Endodermal cell (in vitro differentiated cells): ENCODE results near the gene PRR12. TPM values are rescaled to one million over a fixed set of nuclear protein-coding genes. Genes with fewer than 3 reads are reported as not detected.

Experiments
- DNase-seq: peaks from one replicate; pipeline ENCODE4 v3.0.0-alpha.2; 2017
- H3K27ac ChIP-seq: 2 replicates; pipeline ENCODE4 v1.5.1; 2013; ENCODE audit warnings: mild to moderate bottlenecking, low read depth, low read length, moderate library complexity
- H3K27me3 ChIP-seq: 2 replicates; pipeline ENCODE4 v1.6.1; 2013; ENCODE audit warnings: mild to moderate bottlenecking, low read length, moderate library complexity; ENCODE audit not compliant: insufficient read depth, control insufficient read depth, poor library complexity, severe bottlenecking
- H3K36me3 ChIP-seq: 2 replicates; pipeline ENCODE4 v1.7.0; 2013; ENCODE audit warnings: mild to moderate bottlenecking, low read length, moderate library complexity; ENCODE audit not compliant: control insufficient read depth, insufficient read depth
- H3K4me1 ChIP-seq: one replicate; pipeline ENCODE4 v1.7.0; 2013; ENCODE audit warnings: low read length; ENCODE audit not compliant: control insufficient read depth, insufficient read depth
- H3K4me3 ChIP-seq: 2 replicates; pipeline ENCODE4 v1.5.1; 2013; ENCODE audit warnings: mild to moderate bottlenecking, low read length, moderate library complexity
- H3K9ac ChIP-seq: 2 replicates; pipeline ENCODE4 v1.6.1; 2013; ENCODE audit warnings: mild to moderate bottlenecking, low read length, moderate library complexity; ENCODE audit not compliant: poor library complexity, severe bottlenecking; ENCODE audit errors: extremely low read depth
- H3K9me3 ChIP-seq: 2 replicates; pipeline ENCODE4 v1.6.1; 2013; ENCODE audit warnings: mild to moderate bottlenecking, low read length, moderate library complexity; ENCODE audit not compliant: control insufficient read depth
- H3K27ac Mint-ChIP-seq: 2 replicates; pipeline ENCODE4 v1.8.0; 2020; ENCODE audit warnings: mixed read lengths
- H3K27me3 Mint-ChIP-seq: 2 replicates; pipeline ENCODE4 v1.8.0; 2021; ENCODE audit warnings: mild to moderate bottlenecking, mixed read lengths; ENCODE audit not compliant: insufficient read depth
- H3K36me3 Mint-ChIP-seq: 2 replicates; pipeline ENCODE4 v1.8.0; 2020; ENCODE audit warnings: low read depth, mixed read lengths
- H3K4me1 Mint-ChIP-seq: 2 replicates; pipeline ENCODE4 v1.8.0; 2020; ENCODE audit warnings: mixed read lengths
- H3K4me3 Mint-ChIP-seq: 2 replicates; pipeline ENCODE4 v1.8.0; 2020; ENCODE audit warnings: mild to moderate bottlenecking, moderate library complexity, mixed read lengths
- H3K9me3 Mint-ChIP-seq: 2 replicates; pipeline ENCODE4 v1.8.0; 2020; ENCODE audit warnings: mild to moderate bottlenecking, mixed read lengths
- CTCF ChIP-seq: fragments of 200-600 bp; sonication (generic); conservative IDR thresholded peaks from 2 replicates; pipeline ENCODE4 v1.5.0; 2021; ENCODE audit warnings: antibody characterized with exemption, mild to moderate bottlenecking
- WGBS, 2 experiments: methylation state at CpG; one replicate each; pipeline versions ENCODE4 v1.1.5 to v1.1.7; 2013; ENCODE audit warnings: missing lambda C conversion rate in 2 of 2, mixed read lengths in 1 of 2; ENCODE audit not compliant: insufficient coverage in 1 of 2, insufficient read length in 1 of 2; 5-methylcytosine and 5-hydroxymethylcytosine counted together
- total RNA-seq, 2 donors: library from RNA; stranded (reverse); fragmentation: NEBNext Ultra II Directional in 1 of 2; extraction: Animal tissue kit (Norgen Biotek cat#: 25700) in 1 of 2; gene quantifications; 2 replicates in 1 of 2; 3 replicates in 1 of 2; pipeline ENCODE4 v1.2.1, GENCODE V29; 2021

PRR12 gene
- total RNA-seq, 2 donors from 2014 or later: 67.6 to 69.6 TPM

- no peak for TF ChIP-seq CTCF
- WGBS, 2 experiments: 97% methylated on average over 72 to 109 of the region's 110 CpGs
- Histone ChIP-seq H3K27ac (no peak overlapping the region), H3K4me3 (no peak overlapping the region), H3K4me1 (no peaks in the 10 kb centered on the region), H3K9ac (no peak overlapping the region), H3K36me3 (peaks cover 66% of the 10 kb centered on the region), H3K27me3 (no peaks in the 10 kb centered on the region), H3K9me3 (no peaks in the 10 kb centered on the region)
- Mint-ChIP-seq H3K4me3 (no peak overlapping the region), H3K9me3 (no peaks in the 10 kb centered on the region), H3K36me3 (peaks cover 57% of the 10 kb centered on the region), H3K27me3 (no peaks in the 10 kb centered on the region), H3K27ac (no peak overlapping the region), H3K4me1 (no peaks in the 10 kb centered on the region)
- DNase-seq: no peak
These were observed 61.0 kb downstream of the PRR12 start for GRCh38 chr19:49651820-49652550.

- no peak for DNase-seq
- 95 to 99% methylated on average over 30 to 58 of the region's 58 CpGs for WGBS, 2 experiments
- Histone ChIP-seq H3K9ac (no peak overlapping the region), H3K36me3 (peaks cover 64% of the 10 kb centered on the region), H3K27ac (no peak overlapping the region), H3K27me3 (no peaks in the 10 kb centered on the region), H3K4me1 (no peaks in the 10 kb centered on the region), H3K4me3 (no peak overlapping the region), H3K9me3 (no peaks in the 10 kb centered on the region)
- no peak for TF ChIP-seq CTCF
- no peak overlapping the region for H3K27ac Mint-ChIP-seq
- no peaks in the 10 kb centered on the region for H3K9me3 Mint-ChIP-seq
- no peaks in the 10 kb centered on the region for H3K4me1 Mint-ChIP-seq
- H3K36me3 Mint-ChIP-seq: peaks cover 61% of the 10 kb centered on the region
- H3K4me3 Mint-ChIP-seq: no peak overlapping the region
- H3K27me3 Mint-ChIP-seq: no peaks in the 10 kb centered on the region
These were observed 61.8 kb downstream of the PRR12 start for GRCh38 chr19:49652551-49653465.

- H3K27ac Mint-ChIP-seq: no peak overlapping the region
- no peaks in the 10 kb centered on the region for H3K9me3 Mint-ChIP-seq
- TF ChIP-seq CTCF: no peak
- Histone ChIP-seq H3K9me3 (no peaks in the 10 kb centered on the region), H3K36me3 (peaks cover 63% of the 10 kb centered on the region), H3K9ac (no peak overlapping the region), H3K4me3 (no peak overlapping the region), H3K27ac (no peak overlapping the region), H3K4me1 (no peaks in the 10 kb centered on the region), H3K27me3 (no peaks in the 10 kb centered on the region)
- H3K36me3 Mint-ChIP-seq: peaks cover 65% of the 10 kb centered on the region
- no peaks in the 10 kb centered on the region for H3K4me1 Mint-ChIP-seq
- H3K27me3 Mint-ChIP-seq: no peaks in the 10 kb centered on the region
- WGBS, 2 experiments: 94% methylated on average over 13 of the region's 13 CpGs; no CpG with 5 or more reads in 1 of the 2 experiments
- H3K4me3 Mint-ChIP-seq: no peak overlapping the region
- no peak for DNase-seq
These were observed 62.5 kb downstream of the PRR12 start for GRCh38 chr19:49653466-49653806.
